Umbilical cord (tissue), 2 donors: ENCODE results near the gene CCDC184. TPM values are rescaled to one million over a fixed set of nuclear protein-coding genes. Genes with fewer than 3 reads are reported as not detected.
"Not testable (repeated sequence)": the region's sequence is repeated elsewhere in the genome, so short reads cannot be mapped to it uniquely, and the experiment has no call there.

Experiments used
- DNase-seq: peaks from one replicate; pipeline ENCODE4 v3.0.0-alpha.2; 2015; ENCODE audit warnings: low spot score
- total RNA-seq: library from RNA; depleted of rRNA; stranded (reverse); fragments of >200 nt; gene quantifications from one replicate; pipeline ENCODE4 v1.2.3, GENCODE V29; 2014; ENCODE audit warnings: low replicate concordance; ENCODE audit not compliant: insufficient read depth

The CCDC184 gene
- total RNA-seq = 0.72 TPM

- DNase-seq = peak; percentile 95
These were observed at the start of gene CCDC184 for GRCh38 chr12:48183091-48183875. Gene CCDC184 (plus strand): TSS chr12:48183644. CDS start chr12:48184123, 479 bp downstream.

- DNase-seq = no peak
These were observed 48.4 kb upstream of the CCDC184 start for GRCh38 chr12:48135027-48135426.

GRCh38 chr12:48142818-48143674, 40.4 kb upstream of the CCDC184 start:
- no peak for DNase-seq

GRCh38 chr12:48143898-48144297, 39.5 kb upstream of the CCDC184 start:
- DNase-seq = no peak

- no peak for DNase-seq
These were observed 37.5 kb upstream of the CCDC184 start for GRCh38 chr12:48145981-48146380.

GRCh38 chr12:48151103-48151771, 32.2 kb upstream of the CCDC184 start:
- no peak for DNase-seq

- not testable (repeated sequence) for DNase-seq
These were observed 27.7 kb upstream of the CCDC184 start for GRCh38 chr12:48155786-48156185.

GRCh38 chr12:48156652-48157017, 26.8 kb upstream of the CCDC184 start:
- DNase-seq = peak; percentile 39

GRCh38 chr12:48157018-48157888, 26.2 kb upstream of the CCDC184 start, which contains the start of gene ASB8:
Gene ASB8 (minus strand): TSS chr12:48157515. CDS start chr12:48153496, 4,019 bp downstream.
- DNase-seq = peak; percentile 99

GRCh38 chr12:48157889-48158370, 25.5 kb upstream of the CCDC184 start:
- DNase-seq = no peak

GRCh38 chr12:48160046-48160445, 23.4 kb upstream of the CCDC184 start:
- DNase-seq = no peak

GRCh38 chr12:48160807-48161206, 22.6 kb upstream of the CCDC184 start:
- DNase-seq = peak; percentile 38

GRCh38 chr12:48163150-48163747, 20.2 kb upstream of the CCDC184 start:
- DNase-seq = peak; percentile 33

- DNase-seq = peak; percentile 28
These were observed 19.0 kb upstream of the CCDC184 start for GRCh38 chr12:48164451-48164850.

GRCh38 chr12:48165089-48165981, 18.1 kb upstream of the CCDC184 start:
- DNase-seq = peak; percentile 57

GRCh38 chr12:48169011-48169410, 14.4 kb upstream of the CCDC184 start:
- DNase-seq = no peak

- DNase-seq = peak; percentile 67
These were observed 7.6 kb upstream of the CCDC184 start for GRCh38 chr12:48175613-48176416.

GRCh38 chr12:48176417-48176751, 7.1 kb upstream of the CCDC184 start:
- DNase-seq = no peak

- DNase-seq = no peak
These were observed 5.5 kb upstream of the CCDC184 start for GRCh38 chr12:48177982-48178381.
